Measurements from ENCODE around the gene TENT4B. TPM values are rescaled to one million over a fixed set of nuclear protein-coding genes. Genes with fewer than 3 reads are reported as not detected.
"Not testable (repeated sequence)": the region's sequence is repeated elsewhere in the genome, so short reads cannot be mapped to it uniquely, and the experiment has no call there.

The TENT4B gene
- total RNA-seq, 1 experiment from 2014 or later, result 18.3 TPM

GRCh38 chr16:50166511-50167500, 13.7 kb downstream of the TENT4B start:
- intact Hi-C loops (cut with micrococcal nuclease; ENCODE audit: unreplicated experiment), result no loop called here
- Histone ChIP-seq H3K4me1 (ENCODE audit: insufficient read depth, low read length, poor library complexity, severe bottlenecking) (no peaks in the 10 kb centered on the region), H3K27me3 (replicated peaks; ENCODE audit: insufficient read depth, low read depth, low read length, poor library complexity) (no peaks in the 10 kb centered on the region), H3K36me3 (ENCODE audit: insufficient read depth, low read length, poor library complexity, severe bottlenecking) (no peaks in the 10 kb centered on the region), H3K9me3 (ENCODE audit: low read depth, low read length, poor library complexity, severe bottlenecking) (no peaks in the 10 kb centered on the region), H3K4me3 (ENCODE audit: low read depth, low read length, poor library complexity, severe bottlenecking) (no peak overlapping the region), H3K27ac (ENCODE audit: low read depth, low read length, poor library complexity, severe bottlenecking) (no peak overlapping the region)
- DNase-seq (ENCODE audit: low spot score), result no peak
- no TSS peak for BruUV-seq (replicated peaks)
- ChIA-PET CTCF (no interaction called here), POLR2A (ENCODE audit: low non-redundant PET) (interaction anchor here (0.6 kb wide), 3 partner anchors 8 to 79 kb away, joined by 3 to 9 read pairs (median 3); no protein-coding TSS in a partner anchor)
- no peak for TF ChIP-seq EZH2 (IDR thresholded peaks at IDR 0.05; ENCODE audit: borderline replicate concordance, low read depth, low read length, poor library complexity, severe bottlenecking)
- TF ChIP-seq, protein P1, sequence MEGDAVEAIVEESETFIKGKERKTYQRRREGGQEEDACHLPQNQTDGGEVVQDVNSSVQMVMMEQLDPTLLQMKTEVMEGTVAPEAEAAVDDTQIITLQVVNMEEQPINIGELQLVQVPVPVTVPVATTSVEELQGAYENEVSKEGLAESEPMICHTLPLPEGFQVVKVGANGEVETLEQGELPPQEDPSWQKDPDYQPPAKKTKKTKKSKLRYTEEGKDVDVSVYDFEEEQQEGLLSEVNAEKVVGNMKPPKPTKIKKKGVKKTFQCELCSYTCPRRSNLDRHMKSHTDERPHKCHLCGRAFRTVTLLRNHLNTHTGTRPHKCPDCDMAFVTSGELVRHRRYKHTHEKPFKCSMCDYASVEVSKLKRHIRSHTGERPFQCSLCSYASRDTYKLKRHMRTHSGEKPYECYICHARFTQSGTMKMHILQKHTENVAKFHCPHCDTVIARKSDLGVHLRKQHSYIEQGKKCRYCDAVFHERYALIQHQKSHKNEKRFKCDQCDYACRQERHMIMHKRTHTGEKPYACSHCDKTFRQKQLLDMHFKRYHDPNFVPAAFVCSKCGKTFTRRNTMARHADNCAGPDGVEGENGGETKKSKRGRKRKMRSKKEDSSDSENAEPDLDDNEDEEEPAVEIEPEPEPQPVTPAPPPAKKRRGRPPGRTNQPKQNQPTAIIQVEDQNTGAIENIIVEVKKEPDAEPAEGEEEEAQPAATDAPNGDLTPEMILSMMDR (conservative IDR thresholded peaks at IDR 0.05; ENCODE audit: low read depth, low read length), result no peak

- H3K4me3 ChIP-seq (ENCODE audit: low read depth, low read length, poor library complexity, severe bottlenecking), result no peak overlapping the region
- no peaks in the 10 kb centered on the region for H3K9me3 ChIP-seq (ENCODE audit: low read depth, low read length, poor library complexity, severe bottlenecking)
- POLR2A ChIA-PET (ENCODE audit: low non-redundant PET), result interaction anchor here (0.6 kb wide), 3 partner anchors 9 to 79 kb away, joined by 3 to 9 read pairs (median 3); no protein-coding TSS in a partner anchor
- TF ChIP-seq EZH2 (IDR thresholded peaks at IDR 0.05; ENCODE audit: borderline replicate concordance, low read depth, low read length, poor library complexity, severe bottlenecking), result no peak
- TF ChIP-seq, protein P1 (conservative IDR thresholded peaks at IDR 0.05; ENCODE audit: low read depth, low read length), result no peak
- intact Hi-C loops (cut with micrococcal nuclease; ENCODE audit: unreplicated experiment), result no loop called here
- DNase-seq (ENCODE audit: low spot score), result no peak
- H3K4me1 ChIP-seq (ENCODE audit: insufficient read depth, low read length, poor library complexity, severe bottlenecking), result no peaks in the 10 kb centered on the region
- no peak overlapping the region for H3K27ac ChIP-seq (ENCODE audit: low read depth, low read length, poor library complexity, severe bottlenecking)
- no TSS peak for BruUV-seq (replicated peaks)
- H3K27me3 ChIP-seq (replicated peaks; ENCODE audit: insufficient read depth, low read depth, low read length, poor library complexity), result no peaks in the 10 kb centered on the region
- CTCF ChIA-PET, result no interaction called here
- H3K36me3 ChIP-seq (ENCODE audit: insufficient read depth, low read length, poor library complexity, severe bottlenecking), result no peaks in the 10 kb centered on the region
These were observed 14.4 kb downstream of the TENT4B start for GRCh38 chr16:50167556-50167955.

DNA sequence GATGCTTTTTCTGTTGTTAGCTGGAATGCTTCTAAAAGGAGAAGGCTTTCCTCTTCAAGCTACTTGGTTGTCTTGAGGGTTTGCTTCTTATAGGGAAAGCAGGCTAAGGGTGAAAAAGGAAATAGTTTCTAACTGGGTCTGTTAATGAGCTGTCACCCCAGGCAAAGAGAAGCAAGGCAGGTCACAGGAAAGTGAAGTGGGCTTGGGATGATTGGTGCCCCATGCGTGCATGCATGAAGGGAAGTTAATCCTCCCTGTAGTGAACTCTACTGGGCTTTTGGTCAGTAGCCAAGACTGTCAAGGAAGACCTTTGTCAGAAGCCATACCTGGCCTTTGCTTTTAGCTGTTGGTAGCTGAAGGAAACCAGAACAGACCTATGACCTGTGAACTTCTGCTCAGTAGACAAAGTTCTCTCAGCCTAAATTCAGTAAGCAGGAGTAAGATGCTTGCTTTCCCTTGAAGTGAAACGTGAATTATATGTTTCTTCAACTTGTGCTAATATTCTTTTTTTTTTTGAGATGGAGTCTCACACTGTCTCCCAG, 16.5 kb downstream of the TENT4B start:
- TF ChIP-seq, protein P1 (conservative IDR thresholded peaks at IDR 0.05; ENCODE audit: low read depth, low read length), result no peak
- no peak for TF ChIP-seq EZH2 (IDR thresholded peaks at IDR 0.05; ENCODE audit: borderline replicate concordance, low read depth, low read length, poor library complexity, severe bottlenecking)
- Histone ChIP-seq H3K4me3 (ENCODE audit: low read depth, low read length, poor library complexity, severe bottlenecking) (no peak overlapping the region), H3K27me3 (replicated peaks; ENCODE audit: insufficient read depth, low read depth, low read length, poor library complexity) (no peaks in the 10 kb centered on the region), H3K9me3 (ENCODE audit: low read depth, low read length, poor library complexity, severe bottlenecking) (no peaks in the 10 kb centered on the region), H3K4me1 (ENCODE audit: insufficient read depth, low read length, poor library complexity, severe bottlenecking) (no peaks in the 10 kb centered on the region), H3K36me3 (ENCODE audit: insufficient read depth, low read length, poor library complexity, severe bottlenecking) (no peaks in the 10 kb centered on the region), H3K27ac (ENCODE audit: low read depth, low read length, poor library complexity, severe bottlenecking) (no peak overlapping the region)
- CTCF ChIA-PET, result no interaction called here
- intact Hi-C loops (cut with micrococcal nuclease; ENCODE audit: unreplicated experiment), result no loop called here
- POLR2A ChIA-PET (ENCODE audit: low non-redundant PET), result no interaction called here
- no TSS peak for BruUV-seq (replicated peaks)
- no peak for DNase-seq (ENCODE audit: low spot score)

DNA sequence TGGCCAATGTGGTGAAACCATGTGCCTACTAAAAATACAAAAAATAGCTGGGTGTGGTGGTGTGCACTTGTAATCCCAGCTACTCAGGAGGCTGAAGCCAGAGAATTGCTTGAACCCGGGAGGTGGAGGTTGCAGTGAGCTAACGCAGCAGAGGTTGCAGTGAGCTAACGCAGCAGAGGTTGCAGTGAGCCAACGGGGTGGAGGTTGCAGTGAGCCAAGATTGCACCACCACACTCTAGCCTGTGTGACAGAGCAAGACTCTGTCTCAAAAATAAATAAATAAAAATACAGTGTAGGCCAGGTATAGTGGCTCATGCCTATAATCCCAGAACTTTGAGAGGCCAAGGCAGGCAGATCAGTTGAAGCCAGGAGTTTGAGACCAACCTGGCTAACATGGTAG, 18.7 kb downstream of the TENT4B start:
- intact Hi-C loops (cut with micrococcal nuclease; ENCODE audit: unreplicated experiment); DNase-seq (ENCODE audit: low spot score); H3K27ac ChIP-seq (ENCODE audit: low read depth, low read length, poor library complexity, severe bottlenecking); H3K4me3 ChIP-seq (ENCODE audit: low read depth, low read length, poor library complexity, severe bottlenecking); CTCF ChIA-PET; BruUV-seq (replicated peaks); POLR2A ChIA-PET (ENCODE audit: low non-redundant PET); H3K27me3 ChIP-seq (replicated peaks; ENCODE audit: insufficient read depth, low read depth, low read length, poor library complexity); H3K9me3 ChIP-seq (ENCODE audit: low read depth, low read length, poor library complexity, severe bottlenecking); H3K36me3 ChIP-seq (ENCODE audit: insufficient read depth, low read length, poor library complexity, severe bottlenecking); H3K4me1 ChIP-seq (ENCODE audit: insufficient read depth, low read length, poor library complexity, severe bottlenecking): not testable (repeated sequence)
